Glomerular endothelial cell (primary cell): ENCODE results near the gene CCDC149. TPM values are rescaled to one million over a fixed set of nuclear protein-coding genes. Genes with fewer than 3 reads are reported as not detected.

Source experiments
- DNase-seq: peaks from one replicate; pipeline ENCODE4 v3.0.0-alpha.2; 2011; ENCODE audit warnings: low read depth, low spot score; ENCODE audit errors: extremely low read depth
- total RNA-seq: library from RNA; depleted of rRNA; stranded (reverse); fragments of >200 nt; gene quantifications from 2 replicates; pipeline ENCODE4 v1.2.3, GENCODE V29; 2015

Gene CCDC149
- total RNA-seq, 1 donor from 2014 or later = 11.6 TPM

GRCh38 chr4:24845132-24845531 is 67.7 kb downstream of the CCDC149 start:
- DNase-seq = no peak

GRCh38 chr4:24843096-24843495 is 69.7 kb downstream of the CCDC149 start:
- no peak for DNase-seq

GRCh38 chr4:24842356-24842755 is 70.5 kb downstream of the CCDC149 start:
- DNase-seq = no peak

GRCh38 chr4:24840826-24841543 is 71.9 kb downstream of the CCDC149 start:
- no peak for DNase-seq

GRCh38 chr4:24840362-24840761 is 72.5 kb downstream of the CCDC149 start:
- no peak for DNase-seq

- DNase-seq = no peak
Observed at GRCh38 chr4:24837781-24838180, 75.1 kb downstream of the CCDC149 start.

- DNase-seq = no peak
Observed at GRCh38 chr4:24837336-24837735, 75.5 kb downstream of the CCDC149 start.

GRCh38 chr4:24836661-24837242 is 76.1 kb downstream of the CCDC149 start:
- no peak for DNase-seq

- DNase-seq = no peak
Observed at GRCh38 chr4:24835696-24836095, 77.1 kb downstream of the CCDC149 start.

GRCh38 chr4:24831637-24832036 is 81.2 kb downstream of the CCDC149 start:
- DNase-seq = no peak

- no peak for DNase-seq
Observed at GRCh38 chr4:24824720-24825119, 88.1 kb downstream of the CCDC149 start.

GRCh38 chr4:24820541-24820940 is 92.3 kb downstream of the CCDC149 start:
- no peak for DNase-seq

- DNase-seq = no peak
Observed at GRCh38 chr4:24816797-24817196, 96.0 kb downstream of the CCDC149 start.

- no peak for DNase-seq
Observed at GRCh38 chr4:24813732-24814131, 99.1 kb downstream of the CCDC149 start.

GRCh38 chr4:24810871-24811631 is 101.8 kb downstream of the CCDC149 start:
- no peak for DNase-seq

GRCh38 chr4:24809815-24810405 is 102.9 kb downstream of the CCDC149 start:
- DNase-seq = no peak

- DNase-seq = no peak
Observed at GRCh38 chr4:24809376-24809775, 103.5 kb downstream of the CCDC149 start.

- no peak for DNase-seq
Observed at GRCh38 chr4:24808955-24809354, 103.9 kb downstream of the CCDC149 start.

- DNase-seq = no peak
Observed at GRCh38 chr4:24808261-24808660, 104.6 kb downstream of the CCDC149 start.

- DNase-seq = no peak
Observed at GRCh38 chr4:24807611-24808010, 105.2 kb downstream of the CCDC149 start.

GRCh38 chr4:24806206-24806990 is 106.4 kb downstream of the CCDC149 start:
- no peak for DNase-seq
